Measurements from ENCODE around the gene KANSL2.

DNA sequence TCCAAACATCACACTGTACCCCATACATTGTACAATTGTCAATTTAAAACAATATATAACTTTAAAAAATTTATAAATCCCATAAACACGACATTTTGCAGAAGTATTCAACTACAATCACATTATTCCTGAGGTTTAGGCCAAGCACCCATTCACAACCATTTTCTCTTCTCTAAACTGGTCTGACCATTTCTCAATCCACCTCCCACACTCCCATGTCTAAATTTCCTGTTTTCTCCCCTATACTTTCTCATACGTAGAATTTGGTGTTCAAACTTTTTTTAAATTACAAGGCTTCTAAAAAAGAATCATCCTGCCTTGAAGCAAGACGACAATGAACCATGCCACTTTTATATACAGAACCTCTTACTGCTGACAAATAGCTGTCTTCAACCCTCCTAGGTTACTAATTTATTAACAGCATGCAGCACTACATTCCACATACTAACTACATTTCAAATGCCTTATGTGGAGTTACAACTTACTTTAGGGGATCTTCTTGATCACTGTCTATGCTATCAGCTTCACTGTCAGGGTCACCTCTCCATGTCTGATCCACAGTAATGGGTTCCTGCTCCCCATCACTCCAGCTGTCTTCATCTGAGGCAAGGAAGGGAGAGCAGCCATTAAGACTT is 3.4 kb downstream of the KANSL2 start:
- no peak for TF ChIP-seq CTCF (IDR thresholded peaks at IDR 0.05)
- no peak for TF ChIP-seq POLR2A (IDR thresholded peaks at IDR 0.05)
